Fibroblast of lung (primary cell): ENCODE results near the gene RNU6-9. TPM values are rescaled to one million over a fixed set of nuclear protein-coding genes. Genes with fewer than 3 reads are reported as not detected.

Experiments
- DNase-seq, 2 donors: peaks; one replicate each; pipeline versions ENCODE4 v3.0.0 to v3.0.0-alpha.2; 2010; ENCODE audit warnings: low read depth in 2 of 2
- H2AFZ ChIP-seq: 2 replicates; pipeline ENCODE4 v1.5.1; 2012; ENCODE audit warnings: low read length, control low read depth, inconsistent platforms
- H3K27ac ChIP-seq: 2 replicates; pipeline ENCODE4 v1.5.1; 2011; ENCODE audit warnings: low read length, control low read depth; ENCODE audit not compliant: insufficient read depth
- H3K27me3 ChIP-seq: 2 replicates; pipeline ENCODE4 v1.5.1; 2011; ENCODE audit warnings: mild to moderate bottlenecking, low read length; ENCODE audit not compliant: control insufficient read depth, insufficient read depth
- H3K36me3 ChIP-seq: 2 replicates; pipeline ENCODE4 v1.5.1; 2011; ENCODE audit warnings: low read length; ENCODE audit not compliant: control insufficient read depth, insufficient read depth
- H3K4me1 ChIP-seq: 2 replicates; pipeline ENCODE4 v1.5.1; 2011; ENCODE audit warnings: low read length; ENCODE audit not compliant: control insufficient read depth, insufficient read depth; ENCODE audit errors: extremely low read depth
- H3K4me2 ChIP-seq: 2 replicates; pipeline ENCODE4 v1.5.1; 2011; ENCODE audit warnings: low read length, control low read depth; ENCODE audit not compliant: insufficient read depth; ENCODE audit errors: extremely low read depth
- H3K4me3 ChIP-seq, 4 experiments: fragments of 200-600 bp in 1 of 4; sonication (generic) in 1 of 4; replicated peaks in 1 of 4; 2 replicates each; pipeline ENCODE4 v1.5.1; 2011 to 2016; ENCODE audit warnings: low read length in 4 of 4, low read depth in 3 of 4, mild to moderate bottlenecking in 3 of 4, control low read depth in 2 of 4, inconsistent platforms in 1 of 4, mixed read lengths in 1 of 4; ENCODE audit not compliant: insufficient read depth in 1 of 4; ENCODE audit errors: control extremely low read depth in 1 of 4
- H3K79me2 ChIP-seq: 2 replicates; pipeline ENCODE4 v1.5.1; 2012; ENCODE audit warnings: mild to moderate bottlenecking, low read length, inconsistent platforms; ENCODE audit not compliant: control insufficient read depth, insufficient read depth
- H3K9ac ChIP-seq: 2 replicates; pipeline ENCODE4 v1.5.1; 2011; ENCODE audit warnings: mild to moderate bottlenecking, low read length, control low read depth; ENCODE audit not compliant: insufficient read depth
- H3K9me3 ChIP-seq: 2 replicates; pipeline ENCODE4 v1.5.1; 2012; ENCODE audit warnings: low read depth, low read length; ENCODE audit not compliant: control insufficient read depth, insufficient read depth
- H4K20me1 ChIP-seq: 2 replicates; pipeline ENCODE4 v1.5.1; 2011; ENCODE audit warnings: low read length; ENCODE audit not compliant: control insufficient read depth, insufficient read depth; ENCODE audit errors: extremely low read depth
- EZH2 ChIP-seq: IDR thresholded peaks from 2 replicates; pipeline ENCODE4 v1.5.1; 2012; ENCODE audit warnings: low read length, control low read depth, mild to moderate bottlenecking; ENCODE audit errors: missing control alignments
- polyA plus RNA-seq, 2 donors: library from polyadenylated mRNA; depleted of rRNA in 1 of 2; stranded (reverse) in 1 of 2; unstranded in 1 of 2; fragments of >200 nt; gene quantifications; 2 replicates each; pipeline ENCODE4 v1.2.1, GENCODE V29; 2011 to 2012; ENCODE audit warnings: missing spikeins in 1 of 2
- total RNA-seq: library from RNA; depleted of rRNA; stranded (reverse); fragments of >200 nt; gene quantifications from 2 replicates; pipeline ENCODE4 v1.2.1, GENCODE V29; 2014
- TF ChIP-seq, protein P1 (sequence below), 2 donors: IDR thresholded peaks in 1 of 2; conservative IDR thresholded peaks in 1 of 2; 1 replicate in 1 of 2; 2 replicates in 1 of 2; pipeline ENCODE4 v1.5.1; 2011 to 2012; ENCODE audit warnings: low read length in 2 of 2, control low read depth in 1 of 2, inconsistent platforms in 1 of 2, low read depth in 1 of 2, mild to moderate bottlenecking in 1 of 2

RNU6-9 gene
- total and polyA plus RNA-seq, 2 donors (not counting 1 experiment from before 2014, with no cell fraction given) = not detected

DNA sequence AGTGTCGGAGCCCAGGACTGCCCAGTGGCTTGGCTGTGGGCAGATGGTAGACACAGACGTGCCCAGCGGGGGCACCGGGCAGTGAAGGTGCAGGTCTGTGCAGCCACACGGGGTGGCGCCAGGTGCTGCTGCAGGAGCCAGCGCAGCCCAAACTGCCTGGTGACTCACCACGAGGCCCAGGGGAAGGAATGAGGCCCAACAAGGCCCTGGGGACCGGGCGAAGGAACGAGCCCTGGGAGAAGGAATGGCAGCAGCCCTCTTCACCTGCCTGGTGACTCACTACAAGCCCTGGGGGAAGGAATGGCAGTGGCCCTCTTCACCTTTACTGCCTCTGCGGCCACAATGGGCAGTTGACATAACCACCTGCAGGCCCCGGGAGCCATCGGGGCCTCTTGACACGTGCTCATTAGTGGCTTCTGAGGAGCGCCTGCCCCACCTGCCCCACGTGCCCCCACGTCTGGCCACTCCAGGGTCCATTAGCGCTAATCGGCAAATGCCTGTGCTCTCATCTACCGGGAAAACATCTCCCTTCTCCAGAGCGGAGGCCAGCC lies 9.5 kb upstream of the RNU6-9 start:
- Histone ChIP-seq H2AFZ (no peak overlapping the region), H3K36me3 (peaks cover 50% of the 10 kb centered on the region), H3K27me3 (no peaks in the 10 kb centered on the region), H3K9me3 (no peaks in the 10 kb centered on the region), H3K4me2 (no peak overlapping the region), H3K27ac (no peak overlapping the region), H3K9ac (no peak overlapping the region), H3K4me1 (no peaks in the 10 kb centered on the region), H3K4me3 (no peak overlapping the region), H3K79me2 (no peaks in the 10 kb centered on the region), H4K20me1 (no peaks in the 10 kb centered on the region)
- no peak for TF ChIP-seq EZH2
- TF ChIP-seq, protein P1, sequence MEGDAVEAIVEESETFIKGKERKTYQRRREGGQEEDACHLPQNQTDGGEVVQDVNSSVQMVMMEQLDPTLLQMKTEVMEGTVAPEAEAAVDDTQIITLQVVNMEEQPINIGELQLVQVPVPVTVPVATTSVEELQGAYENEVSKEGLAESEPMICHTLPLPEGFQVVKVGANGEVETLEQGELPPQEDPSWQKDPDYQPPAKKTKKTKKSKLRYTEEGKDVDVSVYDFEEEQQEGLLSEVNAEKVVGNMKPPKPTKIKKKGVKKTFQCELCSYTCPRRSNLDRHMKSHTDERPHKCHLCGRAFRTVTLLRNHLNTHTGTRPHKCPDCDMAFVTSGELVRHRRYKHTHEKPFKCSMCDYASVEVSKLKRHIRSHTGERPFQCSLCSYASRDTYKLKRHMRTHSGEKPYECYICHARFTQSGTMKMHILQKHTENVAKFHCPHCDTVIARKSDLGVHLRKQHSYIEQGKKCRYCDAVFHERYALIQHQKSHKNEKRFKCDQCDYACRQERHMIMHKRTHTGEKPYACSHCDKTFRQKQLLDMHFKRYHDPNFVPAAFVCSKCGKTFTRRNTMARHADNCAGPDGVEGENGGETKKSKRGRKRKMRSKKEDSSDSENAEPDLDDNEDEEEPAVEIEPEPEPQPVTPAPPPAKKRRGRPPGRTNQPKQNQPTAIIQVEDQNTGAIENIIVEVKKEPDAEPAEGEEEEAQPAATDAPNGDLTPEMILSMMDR (conservative IDR thresholded peaks at IDR 0.05 in 1 of 2, IDR thresholded peaks at IDR 0.05 in 1 of 2; ENCODE audit: low read depth in 1 of 2, low read length in 2 of 2) = no peak
- no peak for DNase-seq

DNA sequence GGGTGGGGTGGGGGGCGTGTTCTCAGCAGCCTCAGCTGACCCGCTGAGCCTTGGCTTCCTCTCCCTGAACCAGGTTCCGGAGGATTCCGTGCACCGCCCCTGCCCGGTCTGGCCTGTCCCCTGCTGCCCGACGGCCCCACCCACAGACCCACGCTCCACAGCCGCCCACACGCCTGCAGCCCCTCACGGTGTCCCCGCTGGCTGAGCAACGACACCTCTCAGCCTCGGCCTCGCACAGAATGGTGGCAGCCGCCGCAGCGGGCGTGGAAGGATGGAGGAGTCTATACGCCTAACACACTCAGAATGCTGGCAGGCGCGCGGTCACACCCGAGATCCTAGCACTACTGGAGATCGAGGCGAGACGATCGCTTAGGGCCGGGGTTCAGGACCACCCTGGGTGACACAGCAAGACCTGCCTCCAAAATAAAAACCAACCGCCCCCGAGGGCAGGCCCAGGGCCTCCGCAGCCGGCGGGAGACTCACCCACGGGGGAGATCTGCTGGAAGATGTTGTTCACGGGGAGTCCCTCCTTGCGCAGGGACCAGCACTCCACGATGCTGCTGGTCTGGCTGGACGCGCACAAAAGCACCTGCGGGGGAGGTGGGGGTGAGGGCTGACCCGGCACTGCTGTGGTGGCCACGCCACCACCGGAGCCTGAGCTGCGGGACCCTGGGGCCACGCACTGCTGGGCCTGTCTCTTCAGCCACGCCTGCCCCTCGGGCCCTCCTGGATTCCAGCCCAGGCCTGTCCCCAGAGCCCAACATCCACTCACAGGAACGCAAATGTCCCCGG lies 8.7 kb upstream of the RNU6-9 start:
- H3K36me3 ChIP-seq = peaks cover 54% of the 10 kb centered on the region

DNA sequence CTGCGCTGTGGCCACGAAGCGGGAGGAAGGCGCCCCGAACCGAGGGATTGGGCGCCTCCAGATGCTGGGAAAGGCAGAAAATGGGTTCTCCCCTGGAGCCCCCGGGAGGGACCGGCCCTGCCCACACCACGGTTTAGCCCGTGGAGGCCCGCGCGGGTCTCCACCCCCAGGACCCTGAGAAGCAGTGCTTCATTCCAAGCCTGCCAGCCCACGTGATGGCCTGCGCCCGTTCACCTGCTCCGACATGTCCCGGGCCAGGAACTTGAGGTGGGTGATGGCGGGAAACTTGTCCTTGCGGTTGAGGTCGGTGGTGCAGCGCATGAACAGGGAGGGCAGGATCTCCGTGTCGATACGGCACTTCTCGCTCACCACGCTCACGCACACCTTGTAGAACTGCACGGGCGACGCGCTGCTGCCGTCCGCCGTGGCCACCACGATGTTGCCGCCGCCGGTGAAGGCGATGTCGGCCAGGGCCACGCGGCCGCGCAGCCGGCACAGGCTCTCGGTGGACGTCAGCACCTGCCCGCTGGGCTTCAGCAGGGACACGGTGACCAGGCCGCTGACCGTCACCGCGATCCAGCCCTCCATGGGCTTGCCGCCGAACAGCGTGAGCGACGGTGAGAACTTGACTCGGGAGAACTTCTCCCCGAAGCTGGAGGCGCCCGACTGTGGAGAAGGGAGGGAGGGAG lies 7.6 kb upstream of the RNU6-9 start:
- no peak overlapping the region for H3K27ac ChIP-seq
- peaks cover 55% of the 10 kb centered on the region for H3K36me3 ChIP-seq

More for the DNA sequence above, 8.7 kb upstream of the RNU6-9 start:
- Histone ChIP-seq H3K4me3 (no peak overlapping the region), H3K27ac (no peak overlapping the region), H3K4me1 (no peaks in the 10 kb centered on the region), H3K4me2 (no peak overlapping the region), H3K27me3 (no peaks in the 10 kb centered on the region), H3K9ac (no peak overlapping the region), H4K20me1 (no peaks in the 10 kb centered on the region), H2AFZ (no peak overlapping the region), H3K79me2 (no peaks in the 10 kb centered on the region), H3K9me3 (no peaks in the 10 kb centered on the region)
- TF ChIP-seq EZH2 = no peak
- TF ChIP-seq, protein P1 (conservative IDR thresholded peaks at IDR 0.05 in 1 of 2, IDR thresholded peaks at IDR 0.05 in 1 of 2; ENCODE audit: low read depth in 1 of 2, low read length in 2 of 2) = no peak
- no peak for DNase-seq

More for the DNA sequence above, 7.6 kb upstream of the RNU6-9 start:
- Histone ChIP-seq H3K27me3 (no peaks in the 10 kb centered on the region), H3K9me3 (no peaks in the 10 kb centered on the region), H3K79me2 (peaks cover under 1% of the 10 kb centered on the region), H3K4me1 (no peaks in the 10 kb centered on the region), H3K4me3 (no peak overlapping the region), H3K9ac (no peak overlapping the region), H3K4me2 (no peak overlapping the region), H4K20me1 (no peaks in the 10 kb centered on the region), H2AFZ (no peak overlapping the region)
- TF ChIP-seq, protein P1 (conservative IDR thresholded peaks at IDR 0.05 in 1 of 2, IDR thresholded peaks at IDR 0.05 in 1 of 2; ENCODE audit: low read depth in 1 of 2, low read length in 2 of 2) = no peak
- no peak for DNase-seq
